Measurements from ENCODE around the gene ATE1. TPM values are rescaled to one million over a fixed set of nuclear protein-coding genes. Genes with fewer than 3 reads are reported as not detected.
"Not testable (repeated sequence)": the region's sequence is repeated elsewhere in the genome, so short reads cannot be mapped to it uniquely, and the experiment has no call there.

The ATE1 gene
- polyA plus RNA-seq, 4 donors: 34.4 to 42.1 (median 38.2) TPM

- DNase-seq (ENCODE audit: low read depth in 4 of 4, low spot score in 2 of 4): no peak
Observed at GRCh38 chr10:121797490-121797889, 130.3 kb downstream of the ATE1 start.

GRCh38 chr10:121796342-121796741 is 131.5 kb downstream of the ATE1 start:
- no peak for DNase-seq (ENCODE audit: low read depth in 4 of 4, low spot score in 2 of 4)

GRCh38 chr10:121792198-121792597 is 135.6 kb downstream of the ATE1 start:
- no peak for DNase-seq (ENCODE audit: low read depth in 4 of 4, low spot score in 2 of 4)

GRCh38 chr10:121791761-121792160 is 136.1 kb downstream of the ATE1 start:
- no peak for DNase-seq (ENCODE audit: low read depth in 4 of 4, low spot score in 2 of 4)

GRCh38 chr10:121788717-121789116 is 139.1 kb downstream of the ATE1 start:
- DNase-seq (ENCODE audit: low read depth in 4 of 4, low spot score in 2 of 4): no peak

GRCh38 chr10:121788115-121788514 is 139.7 kb downstream of the ATE1 start:
- no peak for DNase-seq (ENCODE audit: low read depth in 4 of 4, low spot score in 2 of 4)

GRCh38 chr10:121787169-121787568 is 140.7 kb downstream of the ATE1 start:
- DNase-seq (ENCODE audit: low read depth in 4 of 4, low spot score in 2 of 4): no peak

- DNase-seq (ENCODE audit: low read depth in 4 of 4, low spot score in 2 of 4): no peak
Observed at GRCh38 chr10:121783782-121784372, 144.0 kb downstream of the ATE1 start.

GRCh38 chr10:121781101-121781500 is 146.7 kb downstream of the ATE1 start:
- DNase-seq (ENCODE audit: low read depth in 4 of 4, low spot score in 2 of 4): no peak

GRCh38 chr10:121774813-121775212 is 153.0 kb downstream of the ATE1 start:
- DNase-seq (ENCODE audit: low read depth in 4 of 4, low spot score in 2 of 4): no peak

- no peak for DNase-seq (ENCODE audit: low read depth in 4 of 4, low spot score in 2 of 4)
Observed at GRCh38 chr10:121774404-121774803, 153.4 kb downstream of the ATE1 start.

GRCh38 chr10:121772884-121773283 is 154.9 kb downstream of the ATE1 start:
- DNase-seq (ENCODE audit: low read depth in 4 of 4, low spot score in 2 of 4): no peak

GRCh38 chr10:121772406-121772805 is 155.4 kb downstream of the ATE1 start:
- no peak for DNase-seq (ENCODE audit: low read depth in 4 of 4, low spot score in 2 of 4)

- no peak for DNase-seq (ENCODE audit: low read depth in 4 of 4, low spot score in 2 of 4)
Observed at GRCh38 chr10:121771966-121772365, 155.9 kb downstream of the ATE1 start.

GRCh38 chr10:121766426-121766825 is 161.4 kb downstream of the ATE1 start:
- no peak for DNase-seq (ENCODE audit: low read depth in 4 of 4, low spot score in 2 of 4)

- no peak for DNase-seq (ENCODE audit: low read depth in 4 of 4, low spot score in 2 of 4)
Observed at GRCh38 chr10:121765204-121765603, 162.6 kb downstream of the ATE1 start.

GRCh38 chr10:121764233-121764942 is 163.4 kb downstream of the ATE1 start:
- DNase-seq (ENCODE audit: low read depth in 4 of 4, low spot score in 2 of 4): no peak

GRCh38 chr10:121757241-121757640 is 170.6 kb downstream of the ATE1 start:
- DNase-seq (ENCODE audit: low read depth in 4 of 4, low spot score in 2 of 4): not testable (repeated sequence)

- DNase-seq (ENCODE audit: low read depth in 4 of 4, low spot score in 2 of 4): not testable (repeated sequence)
Observed at GRCh38 chr10:121755496-121755895, 172.3 kb downstream of the ATE1 start.

GRCh38 chr10:121754666-121755065 is 173.2 kb downstream of the ATE1 start:
- DNase-seq (ENCODE audit: low read depth in 4 of 4, low spot score in 2 of 4): no peak

- DNase-seq (ENCODE audit: low read depth in 4 of 4, low spot score in 2 of 4): no peak
Observed at GRCh38 chr10:121753726-121754476, 173.9 kb downstream of the ATE1 start.

Measured in left renal cortex interstitium (tissue), 4 donors.